Stomach (tissue), 9 donors: Measurements from ENCODE around the gene ATP4B. TPM values are rescaled to one million over a fixed set of nuclear protein-coding genes. Genes with fewer than 3 reads are reported as not detected.
A peak's percentile ranks its signal among the peaks of the same experiment; 100 is the strongest.

ENCODE experiments used
- DNase-seq, 2 donors: peaks; one replicate each; pipeline versions ENCODE4 v3.0.0 to v3.0.0-alpha.2; 2013 to 2019
- H3K27ac ChIP-seq, 5 donors: fragments of 200-600 bp in 4 of 5; sonication (generic) in 4 of 5; one replicate each; pipeline ENCODE4 v1.5.1; 2013 to 2019; ENCODE audit warnings: mild to moderate bottlenecking in 1 of 5, moderate library complexity in 1 of 5
- H3K27me3 ChIP-seq, 3 donors: fragments of 200-600 bp; sonication (generic); one replicate each; pipeline ENCODE4 v1.5.1; 2017 to 2019; ENCODE audit warnings: mixed run types in 1 of 3
- H3K36me3 ChIP-seq, 4 donors: fragments of 200-600 bp; sonication (generic); 1 replicate in 3 of 4; 2 replicates in 1 of 4; pipeline ENCODE4 v1.5.1; 2016 to 2019
- H3K4me1 ChIP-seq, 4 donors: fragments of 200-600 bp; sonication (generic); one replicate each; pipeline ENCODE4 v1.5.1; 2016 to 2019
- H3K4me3 ChIP-seq, 4 donors: fragments of 200-600 bp; sonication (generic) in 3 of 4; one replicate each; pipeline ENCODE4 v1.5.1; 2016 to 2019; ENCODE audit warnings: mild to moderate bottlenecking in 1 of 4
- H3K9me3 ChIP-seq, 4 donors: fragments of 200-600 bp; sonication (generic); one replicate each; pipeline ENCODE4 v1.5.1; 2016 to 2019
- EP300 ChIP-seq: sonication (generic); formaldehyde crosslinking; IDR thresholded peaks from one replicate; pipeline ENCODE4 v1.6.1; 2017; ENCODE audit warnings: antibody characterized with exemption
- POLR2A ChIP-seq, 4 donors: fragments of 450-650 bp; IDR thresholded peaks; one replicate each; pipeline ENCODE4 v1.6.1; 2016; ENCODE audit warnings: antibody characterized with exemption in 4 of 4, control low read depth in 2 of 4, mild to moderate bottlenecking in 1 of 4, moderate library complexity in 1 of 4
- POLR2AphosphoS5 ChIP-seq, 3 donors: sonication (generic); formaldehyde crosslinking; IDR thresholded peaks; one replicate each; pipeline ENCODE4 v1.6.1; 2016; ENCODE audit warnings: antibody characterized with exemption in 3 of 3
- WGBS, 5 donors: extraction: QIAGEN DNeasy Blood & Tissue Kit in 3 of 5; methylation state at CpG; one replicate each; pipeline versions ENCODE4 v1.1.5 to v1.1.7; 2013 to 2018; 5-methylcytosine and 5-hydroxymethylcytosine counted together
- intact Hi-C: fragments of 100-400 bp; cut with DNase I; formaldehyde crosslinking; loops from one replicate; pipeline ENCODE4 v1.15.1; 2023; ENCODE audit warnings: low total_unique reads
- polyA plus RNA-seq, 3 donors: library from polyadenylated mRNA; stranded (reverse); fragments of 200-250 nt; gene quantifications; one replicate each; pipeline ENCODE4 v1.2.3, GENCODE V29; 2013
- total RNA-seq, 5 donors: library from RNA; depleted of rRNA; stranded (reverse); fragments of >200 nt; gene quantifications; one replicate each; pipeline versions ENCODE4 v1.1.0 to v1.2.3, GENCODE V29; 2014 to 2016
- TF ChIP-seq, protein P1 (sequence below), 7 experiments: fragments of 450-650 bp in 4 of 7; fragments of 200-600 bp in 3 of 7; sonication (generic) in 3 of 7; IDR thresholded peaks; one replicate each; pipeline ENCODE4 v1.5.1; 2016 to 2019; ENCODE audit warnings: antibody characterized with exemption in 7 of 7, control low read depth in 2 of 7, mild to moderate bottlenecking in 1 of 7
- donor health status: healthy with polysubstance abuse.
- donor health status: Bipolar disorder and iron deficiency.
- donor health status: healthy.

ATP4B gene
- total and polyA plus RNA-seq, 8 donors: 0.87 to 585 (median 278) TPM

DNA sequence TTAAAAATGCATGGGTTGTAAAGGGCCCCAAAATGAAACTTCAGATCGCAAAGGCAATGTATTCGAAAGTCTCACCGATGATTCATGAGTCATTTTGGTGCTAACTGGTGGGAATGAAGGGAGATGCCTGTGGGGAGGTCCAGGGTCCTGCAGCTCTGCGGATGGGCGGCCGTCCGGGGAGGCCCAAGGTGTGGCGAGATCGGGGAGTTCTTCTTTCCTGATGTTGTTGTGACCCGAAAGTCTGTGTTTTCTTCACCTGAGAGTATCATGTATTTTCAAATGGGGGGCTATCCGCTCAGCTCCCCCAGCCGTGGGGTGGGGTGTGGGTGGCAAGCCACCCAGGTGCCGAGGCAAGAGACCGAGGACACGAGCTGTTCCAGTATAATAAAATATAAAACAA lies 37.0 kb downstream of the ATP4B start:
- Histone ChIP-seq H3K9me3 (no peaks in the 10 kb centered on the region), H3K4me1 (peaks cover 13 to 25% (median 16%) of the 10 kb centered on the region in 4 donors), H3K27ac (no peak overlapping the region), H3K4me3 (no peak overlapping the region), H3K36me3 (peaks cover 9 to 28% (median 25%) of the 10 kb centered on the region in 4 donors), H3K27me3 (no peaks in the 10 kb centered on the region)
- 94 to 98% (median 96%) methylated on average over 15 of the region's 15 CpGs for WGBS, 5 donors
- no peak for DNase-seq
- intact Hi-C loops: no loop called here
- TF ChIP-seq POLR2A (IDR thresholded peaks at IDR 0.05) (no peak), POLR2AphosphoS5 (IDR thresholded peaks at IDR 0.05) (no peak)
- TF ChIP-seq, protein P1, sequence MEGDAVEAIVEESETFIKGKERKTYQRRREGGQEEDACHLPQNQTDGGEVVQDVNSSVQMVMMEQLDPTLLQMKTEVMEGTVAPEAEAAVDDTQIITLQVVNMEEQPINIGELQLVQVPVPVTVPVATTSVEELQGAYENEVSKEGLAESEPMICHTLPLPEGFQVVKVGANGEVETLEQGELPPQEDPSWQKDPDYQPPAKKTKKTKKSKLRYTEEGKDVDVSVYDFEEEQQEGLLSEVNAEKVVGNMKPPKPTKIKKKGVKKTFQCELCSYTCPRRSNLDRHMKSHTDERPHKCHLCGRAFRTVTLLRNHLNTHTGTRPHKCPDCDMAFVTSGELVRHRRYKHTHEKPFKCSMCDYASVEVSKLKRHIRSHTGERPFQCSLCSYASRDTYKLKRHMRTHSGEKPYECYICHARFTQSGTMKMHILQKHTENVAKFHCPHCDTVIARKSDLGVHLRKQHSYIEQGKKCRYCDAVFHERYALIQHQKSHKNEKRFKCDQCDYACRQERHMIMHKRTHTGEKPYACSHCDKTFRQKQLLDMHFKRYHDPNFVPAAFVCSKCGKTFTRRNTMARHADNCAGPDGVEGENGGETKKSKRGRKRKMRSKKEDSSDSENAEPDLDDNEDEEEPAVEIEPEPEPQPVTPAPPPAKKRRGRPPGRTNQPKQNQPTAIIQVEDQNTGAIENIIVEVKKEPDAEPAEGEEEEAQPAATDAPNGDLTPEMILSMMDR (IDR thresholded peaks at IDR 0.05): no peak

DNA sequence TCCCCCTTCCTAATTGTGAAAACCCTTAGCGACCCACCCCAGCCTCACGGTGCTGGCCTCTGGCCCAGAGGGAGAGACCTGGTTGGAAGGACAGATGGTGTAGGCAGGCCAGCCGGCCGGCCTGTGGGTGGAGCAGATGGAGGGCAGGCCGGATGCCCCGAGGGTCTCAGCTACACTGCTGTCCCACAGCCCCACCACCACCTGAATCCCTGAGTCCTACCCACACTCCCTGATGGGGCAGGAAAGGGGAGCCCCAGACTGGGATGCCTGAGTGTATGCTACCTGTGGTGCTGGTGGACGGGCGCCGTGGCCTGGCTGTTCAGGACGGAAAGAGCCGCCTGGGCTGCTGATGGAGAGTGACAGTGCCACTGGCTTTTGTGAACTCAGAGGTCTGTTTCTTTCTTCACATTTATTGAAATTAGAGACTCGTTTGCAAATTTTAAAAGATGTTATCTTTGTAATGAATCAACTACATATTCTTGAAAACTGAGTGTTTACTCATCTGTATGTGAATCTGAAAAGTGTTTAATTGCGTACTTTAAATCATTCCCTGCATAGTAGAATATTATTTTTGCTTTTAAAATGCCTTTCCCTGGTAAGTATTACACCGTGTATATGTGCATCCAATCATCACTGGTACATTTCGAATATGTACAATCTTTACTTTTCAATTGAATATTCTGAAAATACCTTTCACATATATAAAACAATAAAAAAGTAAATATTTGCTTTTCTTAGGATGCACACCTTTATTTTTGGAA lies 37.8 kb downstream of the ATP4B start:
- WGBS, 5 donors: 77 to 86% (median 83%) methylated on average over 14 to 15 of the region's 15 CpGs
- Histone ChIP-seq H3K27ac (no peak overlapping the region), H3K9me3 (no peaks in the 10 kb centered on the region), H3K4me1 (peaks cover 13 to 30% (median 17%) of the 10 kb centered on the region in 4 donors), H3K4me3 (no peak overlapping the region), H3K27me3 (no peaks in the 10 kb centered on the region), H3K36me3 (peaks cover 9 to 31% (median 27%) of the 10 kb centered on the region in 4 donors)
- intact Hi-C loops: no loop called here
- no peak for DNase-seq
- TF ChIP-seq, protein P1 (IDR thresholded peaks at IDR 0.05): no peak
- TF ChIP-seq EP300 (no peak), POLR2AphosphoS5 (IDR thresholded peaks at IDR 0.05) (no peak), POLR2A (IDR thresholded peaks at IDR 0.05) (no peak)

GRCh38 chr13:113618455-113618854 lies 39.5 kb downstream of the ATP4B start:
- no peaks in the 10 kb centered on the region for H3K9me3 ChIP-seq
- no peaks in the 10 kb centered on the region for H3K27me3 ChIP-seq
- H3K4me1 ChIP-seq: peaks cover 13 to 30% (median 17%) of the 10 kb centered on the region in 4 donors
- peak overlapping the region in 1 of 5 donors; percentile 26 for H3K27ac ChIP-seq
- no peak for DNase-seq
- 91 to 96% (median 96%) methylated on average over 7 of the region's 7 CpGs for WGBS, 5 donors
- H3K36me3 ChIP-seq: peaks cover 5 to 31% (median 22%) of the 10 kb centered on the region in 4 donors
- intact Hi-C loops: no loop called here
- TF ChIP-seq POLR2AphosphoS5 (IDR thresholded peaks at IDR 0.05) (no peak), POLR2A (IDR thresholded peaks at IDR 0.05) (no peak), EP300 (no peak)
- TF ChIP-seq, protein P1 (IDR thresholded peaks at IDR 0.05): no peak
- no peak overlapping the region for H3K4me3 ChIP-seq

DNA sequence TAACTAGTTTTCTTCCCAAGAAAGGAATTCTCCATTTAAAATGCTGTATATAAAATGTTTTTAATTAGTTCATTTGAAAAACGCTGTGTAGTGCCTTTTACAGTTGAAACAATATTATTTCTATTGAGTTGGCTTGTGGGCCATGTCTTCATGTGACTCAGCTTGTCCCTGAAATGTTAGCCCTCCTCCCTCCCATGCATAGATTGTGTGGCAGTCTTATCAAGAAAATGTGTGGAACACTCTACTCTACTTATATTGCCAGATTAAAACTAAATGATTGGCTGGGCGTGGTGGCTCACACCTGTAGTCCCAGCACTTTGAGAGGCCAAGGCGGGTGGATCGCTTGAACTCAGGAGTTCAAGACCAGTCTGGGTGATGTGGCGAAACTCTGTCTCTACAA lies 40.0 kb downstream of the ATP4B start:
- Histone ChIP-seq H3K36me3 (peaks cover under 1 to 27% (median 18%) of the 10 kb centered on the region in 4 donors), H3K9me3 (no peaks in the 10 kb centered on the region), H3K4me3 (no peak overlapping the region), H3K27me3 (no peaks in the 10 kb centered on the region), H3K4me1 (peaks cover 13 to 30% (median 17%) of the 10 kb centered on the region in 4 donors), H3K27ac (peak overlapping the region in 1 of 5 donors; percentile 59)
- WGBS, 5 donors: 67 to 87% (median 71%) methylated on average over 5 of the region's 5 CpGs
- TF ChIP-seq POLR2AphosphoS5 (IDR thresholded peaks at IDR 0.05): peak in 1 of 3 donors; percentile 40
- TF ChIP-seq, protein P1 (IDR thresholded peaks at IDR 0.05): no peak
- intact Hi-C loops: no loop called here
- no peak for DNase-seq
